GM03348 (cell line): ENCODE data around the gene MEF2A.
A peak's percentile ranks its signal among the peaks of the same experiment; 100 is the strongest.

Experiments
- DNase-seq: peaks from one replicate; pipeline ENCODE4 v3.0.0; 2012; ENCODE audit warnings: low spot score

The MEF2A gene

DNA sequence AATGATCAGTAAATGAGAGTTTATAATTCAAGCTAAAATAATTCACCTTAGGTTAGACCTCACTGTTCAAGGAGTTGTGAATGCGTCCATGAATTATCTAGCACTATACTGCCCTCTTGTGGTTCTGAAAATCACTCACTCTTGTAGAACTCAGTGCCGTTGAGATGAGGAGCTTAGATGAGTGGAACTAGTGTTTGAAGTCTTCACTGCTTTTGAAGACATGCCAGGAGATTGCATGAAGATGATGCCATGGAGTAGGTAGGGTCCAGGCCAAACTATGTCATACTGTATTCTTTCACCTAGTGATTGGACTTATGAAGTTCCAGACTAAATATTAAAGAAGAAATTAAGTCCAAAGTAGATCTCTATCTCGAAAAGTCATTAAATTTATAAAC lies 138.7 kb downstream of the MEF2A start:
- peak; percentile 64 for DNase-seq

DNA sequence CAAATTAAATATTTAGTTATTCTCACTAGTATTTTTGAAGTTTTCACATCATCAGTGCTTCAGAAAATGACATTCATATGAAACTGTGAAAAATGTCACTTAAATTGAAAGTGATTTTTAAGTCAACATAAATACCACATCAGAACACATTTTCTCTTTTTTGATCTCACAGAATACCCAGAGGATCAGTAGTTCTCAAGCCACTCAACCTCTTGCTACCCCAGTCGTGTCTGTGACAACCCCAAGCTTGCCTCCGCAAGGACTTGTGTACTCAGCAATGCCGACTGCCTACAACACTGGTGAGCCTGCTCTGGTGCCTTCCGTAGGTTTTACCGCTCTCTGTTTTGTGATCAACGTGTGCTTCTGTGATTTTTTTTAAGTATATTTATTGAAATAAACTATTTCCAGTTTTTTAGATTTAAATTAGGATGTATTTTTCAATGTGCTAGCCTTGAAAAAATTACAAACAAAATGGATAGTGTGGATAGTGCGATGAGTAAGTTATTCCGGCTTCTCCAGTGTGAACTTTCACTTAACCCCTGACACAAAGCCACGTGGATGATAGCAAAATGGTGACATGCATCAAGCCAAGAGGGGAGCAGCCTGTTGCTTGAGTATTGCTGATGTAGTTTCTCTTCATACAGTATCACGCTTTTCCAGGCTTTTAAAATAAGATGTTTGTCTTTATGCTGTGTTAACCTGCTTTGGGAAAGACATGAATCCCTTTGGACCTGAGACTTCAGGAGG lies 140.9 kb downstream of the MEF2A start:
- DNase-seq, result no peak

DNA sequence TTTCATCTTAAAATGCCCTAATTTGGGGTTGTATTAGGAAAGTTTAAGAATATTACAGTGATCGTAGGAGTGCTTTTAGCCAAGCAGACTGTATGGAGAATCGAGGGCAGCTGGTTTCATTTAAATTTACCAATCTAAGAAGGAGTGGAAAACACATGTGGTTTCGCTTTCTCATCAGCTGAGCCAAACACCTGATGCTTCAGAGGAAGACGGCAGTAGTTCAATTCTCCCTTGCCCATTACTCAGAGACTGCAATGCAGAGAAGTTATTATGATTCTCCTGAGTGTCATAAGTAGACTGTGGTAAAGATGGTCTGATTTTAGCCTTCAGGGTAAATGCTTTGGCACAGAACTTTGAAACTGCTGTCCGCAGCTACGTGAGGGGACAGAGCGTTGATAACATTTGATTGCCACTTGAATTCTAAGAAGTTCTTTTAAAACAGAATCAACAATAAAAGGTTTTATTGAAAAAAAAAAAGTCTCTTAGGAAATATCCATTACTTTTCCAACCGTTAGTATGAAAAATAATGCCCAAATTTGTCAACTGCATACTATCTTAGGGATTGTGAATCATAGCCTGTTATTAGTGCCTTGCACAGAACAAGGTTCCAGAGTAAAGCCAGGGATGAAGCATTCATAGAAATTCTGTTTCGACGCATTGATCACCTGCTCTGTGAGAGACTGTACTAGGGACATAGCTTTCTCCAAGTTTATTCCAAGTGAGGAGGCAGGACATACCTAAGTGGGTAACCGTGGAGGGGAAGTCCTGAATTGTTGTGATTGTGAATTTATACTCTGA lies 141.9 kb downstream of the MEF2A start:
- peak; percentile 58 for DNase-seq

DNA sequence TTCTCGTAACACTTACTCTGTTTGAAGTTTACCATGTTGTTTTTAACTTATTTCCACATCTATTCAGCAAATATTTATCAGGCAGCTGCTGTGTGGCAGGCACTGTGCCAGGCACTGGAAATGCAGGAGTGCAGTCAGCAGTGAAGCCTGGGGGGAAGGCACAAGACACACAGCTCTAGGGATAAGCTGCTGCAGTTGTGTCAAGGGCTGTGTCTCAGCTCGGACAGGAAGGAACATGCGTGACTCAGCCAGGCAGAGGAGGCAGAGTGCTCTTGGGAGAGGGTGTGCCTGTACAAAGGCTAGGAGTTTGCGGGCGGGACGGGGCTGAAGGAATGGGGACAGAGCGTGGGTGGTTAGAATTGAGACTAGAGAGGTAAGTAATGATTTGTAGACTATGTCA lies 142.8 kb downstream of the MEF2A start:
- DNase-seq, result peak; percentile 88

DNA sequence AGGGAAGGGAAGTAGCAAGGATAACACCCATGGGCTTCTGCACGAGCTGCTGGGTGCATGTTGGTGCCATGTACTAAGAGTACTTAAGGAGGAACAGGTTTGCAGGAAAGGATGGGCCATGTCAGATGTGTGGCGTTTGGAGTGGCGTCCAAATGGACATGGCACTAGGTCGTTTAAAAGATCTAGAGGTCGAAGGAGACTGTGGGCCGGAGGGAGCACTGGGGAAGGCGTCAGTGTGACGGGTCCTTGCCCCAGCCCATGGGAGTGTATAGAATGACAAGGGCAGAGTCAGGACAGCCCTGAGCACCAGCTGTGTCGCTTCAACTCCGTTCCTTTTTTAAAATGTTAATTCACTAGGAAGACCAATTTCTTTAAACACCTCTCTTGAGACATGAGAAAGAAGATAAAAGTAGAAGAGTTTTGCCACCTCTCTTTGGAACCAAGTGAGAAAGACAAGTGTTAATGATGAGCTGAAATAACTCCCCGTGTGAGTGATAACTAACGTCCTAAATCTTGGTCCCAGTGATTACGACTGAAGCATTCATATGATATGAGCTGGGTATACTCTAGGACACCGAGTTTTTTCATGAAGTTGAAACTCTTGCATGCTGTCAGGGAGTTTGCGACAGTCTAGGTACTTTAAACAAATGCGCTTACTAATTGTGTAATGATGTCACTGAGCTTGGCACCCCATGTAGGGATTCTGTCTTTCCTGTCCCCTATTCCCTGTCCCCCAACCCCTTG lies 143.6 kb downstream of the MEF2A start:
- no peak for DNase-seq

DNA sequence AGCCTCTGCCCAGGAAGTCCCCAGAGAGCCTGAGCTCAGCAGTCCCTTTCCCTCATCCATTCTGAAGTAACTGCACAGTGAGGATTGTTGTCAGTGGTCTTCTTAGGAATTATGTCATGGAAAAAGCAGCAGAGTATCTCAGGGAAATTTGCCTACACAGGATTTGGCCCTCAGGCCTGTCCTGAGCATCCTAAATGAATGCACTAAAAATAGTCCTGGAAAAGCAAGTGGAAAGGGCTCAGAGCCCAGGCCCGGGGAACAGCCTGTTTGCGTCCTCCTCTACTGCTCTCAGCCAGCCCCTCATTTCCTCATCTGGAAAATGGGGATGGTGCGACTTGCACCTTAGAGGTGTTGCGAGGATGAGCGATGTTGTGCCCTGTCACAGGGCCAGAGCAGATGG lies 145.8 kb downstream of the MEF2A start:
- no peak for DNase-seq

DNA sequence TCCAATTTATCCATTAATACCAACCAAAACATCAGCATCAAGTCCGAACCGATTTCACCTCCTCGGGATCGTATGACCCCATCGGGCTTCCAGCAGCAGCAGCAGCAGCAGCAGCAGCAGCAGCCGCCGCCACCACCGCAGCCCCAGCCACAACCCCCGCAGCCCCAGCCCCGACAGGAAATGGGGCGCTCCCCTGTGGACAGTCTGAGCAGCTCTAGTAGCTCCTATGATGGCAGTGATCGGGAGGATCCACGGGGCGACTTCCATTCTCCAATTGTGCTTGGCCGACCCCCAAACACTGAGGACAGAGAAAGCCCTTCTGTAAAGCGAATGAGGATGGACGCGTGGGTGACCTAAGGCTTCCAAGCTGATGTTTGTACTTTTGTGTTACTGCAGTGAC lies 146.6 kb downstream of the MEF2A start:
- no peak for DNase-seq

DNA sequence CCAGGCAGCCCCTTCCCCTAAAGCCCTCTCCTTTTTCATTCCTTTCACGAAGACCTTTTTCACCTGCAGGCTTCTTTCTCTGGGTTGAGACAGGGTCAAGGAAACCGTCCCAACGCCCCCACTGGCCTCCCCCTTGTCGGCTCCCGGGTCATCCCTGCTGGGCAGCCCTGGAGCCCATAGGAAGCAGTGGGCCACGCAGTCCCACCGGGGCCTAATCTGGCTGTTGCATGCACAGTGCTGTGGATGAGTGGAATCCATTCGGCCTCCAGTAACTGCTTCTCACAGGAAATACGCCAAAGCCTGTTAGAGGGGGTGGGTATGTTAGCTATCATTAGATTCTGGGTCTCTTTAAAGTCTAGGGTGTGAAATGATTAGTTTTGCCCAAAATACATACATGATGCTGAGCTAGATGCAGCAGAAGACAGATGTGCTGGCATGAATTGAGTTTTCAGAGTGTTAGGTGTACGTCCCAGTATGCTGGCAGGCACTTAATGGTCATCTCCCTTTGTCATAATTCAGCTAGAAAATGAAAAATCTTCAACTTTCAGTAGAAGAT lies 150.8 kb downstream of the MEF2A start:
- DNase-seq, result no peak

DNA sequence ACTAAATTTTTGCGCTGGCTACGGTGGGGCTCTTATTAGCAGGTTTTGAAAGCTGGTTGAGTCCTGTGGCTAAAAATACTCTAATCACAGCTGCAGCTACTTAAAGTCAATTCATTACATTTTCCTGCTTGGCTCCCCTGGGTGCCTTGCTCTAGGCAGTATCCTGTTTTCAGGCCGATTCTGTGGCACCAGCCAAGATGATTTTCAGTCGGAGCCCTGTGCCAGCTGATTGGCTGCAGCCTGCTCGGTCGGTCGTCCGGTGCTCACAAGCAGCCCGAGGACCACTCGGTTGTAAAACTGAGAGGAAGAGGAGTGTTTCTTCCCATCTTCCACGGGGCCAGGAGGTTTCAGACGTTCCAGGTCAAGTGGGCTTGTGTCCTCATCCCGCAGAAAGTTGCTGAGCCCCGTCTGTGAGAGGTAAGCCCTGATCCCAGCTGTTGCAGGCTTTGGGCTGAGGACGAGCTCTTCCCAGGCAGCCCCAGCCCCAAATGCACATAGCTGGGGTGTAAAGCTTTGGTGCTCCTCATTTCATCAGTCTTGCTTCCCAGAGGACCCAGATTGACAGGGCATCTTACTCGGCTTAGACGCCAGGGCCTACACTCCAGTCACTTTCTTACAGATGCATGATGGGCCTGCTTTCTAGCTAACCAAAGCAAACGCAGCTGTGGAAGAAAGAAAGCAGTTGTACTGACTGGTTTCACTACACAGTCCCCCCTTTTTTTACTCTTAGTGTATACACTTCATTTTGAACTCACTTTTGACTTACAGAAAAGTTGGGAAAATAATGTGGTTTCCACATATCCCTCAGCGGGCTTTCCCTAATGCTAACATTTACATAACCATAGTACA lies 151.6 kb downstream of the MEF2A start:
- no peak for DNase-seq

DNA sequence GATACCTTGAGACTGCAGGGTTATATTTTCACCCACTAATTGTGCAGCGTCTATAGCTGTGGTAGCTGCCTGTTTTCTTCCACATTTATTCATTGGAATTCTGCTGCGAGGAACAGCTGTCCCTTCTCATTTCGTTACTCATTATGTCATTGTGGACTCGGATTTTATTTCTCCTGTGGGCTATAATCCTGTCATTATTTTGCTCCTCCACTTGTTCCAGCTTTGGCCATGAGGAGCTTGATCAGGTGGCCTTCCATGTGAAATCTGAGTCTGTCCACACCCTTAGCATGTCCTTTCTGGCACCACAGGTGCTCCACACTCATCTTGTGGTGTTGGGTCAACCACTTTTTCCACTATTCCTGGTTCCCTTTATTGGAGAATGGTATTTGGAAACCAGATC lies 152.6 kb downstream of the MEF2A start:
- no peak for DNase-seq

DNA sequence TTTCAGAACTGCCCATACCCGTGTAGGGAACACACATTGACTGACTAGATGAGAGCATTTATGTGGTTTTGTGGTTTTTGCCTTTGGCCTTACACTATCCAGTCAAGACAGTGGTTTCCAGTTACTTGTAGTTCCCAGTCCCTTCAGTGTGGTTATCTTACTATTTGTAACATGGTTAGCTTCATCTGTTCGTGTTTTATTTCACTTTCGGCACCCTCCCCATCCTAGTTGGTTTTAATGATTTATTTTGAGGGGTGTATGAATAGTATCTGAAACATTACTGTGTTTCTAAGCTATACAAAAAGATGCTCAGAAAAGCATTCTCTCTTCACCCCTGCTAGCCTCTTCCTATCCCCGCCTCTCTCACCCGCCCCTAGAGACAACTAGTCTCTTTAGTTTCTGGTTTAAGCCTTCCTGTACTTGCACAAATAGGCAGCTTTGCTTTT lies 153.3 kb downstream of the MEF2A start:
- DNase-seq, result peak; percentile 30

DNA sequence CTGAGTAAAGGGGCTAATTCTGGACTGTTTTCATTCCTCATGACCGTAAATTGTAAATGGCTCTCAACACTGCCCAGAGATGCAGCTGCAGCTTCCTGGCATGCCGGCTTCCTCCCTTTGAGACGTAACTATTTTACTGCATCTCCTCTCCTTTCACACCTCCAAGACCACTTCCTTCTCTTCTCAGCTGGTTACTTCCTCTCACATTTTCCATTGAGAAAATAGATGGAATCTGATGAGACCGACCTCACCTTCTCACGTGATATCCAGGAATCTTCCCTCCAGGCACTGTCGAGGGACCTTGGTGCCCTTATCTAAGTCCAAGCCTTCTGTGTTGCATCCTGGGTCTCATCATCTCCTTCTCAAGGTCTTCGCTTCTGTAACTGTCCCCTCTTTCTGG lies 154.7 kb downstream of the MEF2A start:
- no peak for DNase-seq

DNA sequence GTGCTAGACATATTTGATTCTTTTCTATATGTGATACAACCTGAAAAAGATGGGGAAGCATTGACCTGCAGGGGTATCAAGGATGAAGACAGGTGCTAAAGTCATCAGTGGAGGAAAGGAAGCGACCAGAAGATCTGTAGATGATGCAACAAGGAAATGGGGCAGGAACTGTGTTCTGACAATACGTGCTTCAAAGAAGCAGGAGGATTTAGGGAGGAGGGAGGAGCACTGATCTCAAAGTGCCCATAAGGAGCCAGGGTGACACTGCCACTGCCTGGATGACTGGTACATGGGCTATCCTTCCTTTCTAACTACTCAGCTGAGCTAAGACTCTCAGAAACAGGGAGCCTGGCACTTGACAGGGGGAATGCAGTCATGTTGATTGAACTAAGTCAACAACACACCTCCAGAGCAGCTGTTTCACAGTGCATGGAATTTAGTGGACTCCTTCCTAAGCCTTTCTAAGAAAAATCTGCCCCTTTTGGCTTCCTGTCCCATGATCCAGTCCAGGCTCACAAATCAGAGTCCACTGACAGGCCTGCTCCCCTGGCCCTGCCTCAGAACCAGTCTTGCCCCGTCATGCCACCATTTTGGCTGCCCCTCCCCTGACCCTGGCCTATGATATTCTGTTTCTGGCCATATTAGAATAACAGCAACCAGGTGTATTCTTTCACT lies 155.5 kb downstream of the MEF2A start:
- no peak for DNase-seq

DNA sequence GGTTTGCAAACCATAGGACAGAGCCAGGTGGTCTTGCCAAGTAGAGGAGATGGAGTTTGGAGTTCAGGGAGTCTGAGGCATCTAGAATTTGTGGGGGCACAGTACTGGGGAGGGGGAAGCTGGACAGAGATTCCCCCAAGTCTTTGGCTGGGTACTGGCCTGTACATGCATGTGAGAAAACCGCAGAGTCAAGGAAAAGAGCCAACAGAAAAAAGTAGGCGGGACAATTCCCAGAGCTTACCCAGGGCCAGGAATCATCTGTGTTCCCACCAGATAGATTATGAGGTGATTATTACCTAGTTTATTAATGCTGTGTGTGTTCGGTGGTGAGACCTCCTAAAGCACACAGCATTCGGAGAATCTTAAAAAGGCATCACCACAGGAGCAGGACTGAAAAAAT lies 156.1 kb downstream of the MEF2A start:
- no peak for DNase-seq

DNA sequence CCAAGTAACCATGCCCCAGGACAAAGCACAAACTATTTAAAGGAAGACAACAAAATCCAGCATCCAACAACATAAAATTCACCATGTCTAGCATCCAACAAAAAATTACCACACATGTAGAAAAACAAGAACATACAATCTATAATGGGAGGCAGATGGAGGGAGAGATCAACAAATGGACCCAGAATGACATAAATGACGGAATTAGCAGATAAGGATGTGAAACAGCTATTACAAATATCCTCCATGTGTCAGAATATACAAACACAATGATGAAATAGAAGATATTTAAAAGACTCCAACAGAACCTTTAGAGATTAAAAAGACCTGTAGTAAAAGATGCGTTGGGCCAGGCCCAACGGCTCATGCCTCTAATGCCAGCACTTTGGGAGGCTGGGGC lies 156.6 kb downstream of the MEF2A start:
- no peak for DNase-seq

DNA sequence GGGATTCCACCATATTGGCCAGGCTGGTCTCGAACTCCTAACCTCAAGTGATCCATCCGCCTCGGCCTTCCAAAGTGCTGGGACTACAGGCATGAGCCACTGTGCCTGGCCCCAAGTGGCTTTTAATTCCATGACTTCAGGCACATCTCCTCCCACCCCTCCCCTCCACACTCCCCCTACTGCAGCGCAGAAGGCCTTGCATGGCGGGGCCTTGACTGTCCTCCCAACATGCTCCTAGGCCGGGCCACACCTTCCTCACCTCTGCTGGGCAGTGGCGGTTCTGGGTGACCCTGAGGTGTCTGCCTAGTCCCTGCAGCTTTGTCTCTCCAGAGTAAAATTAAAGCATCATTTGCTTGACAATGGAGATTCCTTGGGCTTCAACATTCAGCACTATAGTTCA lies 160.5 kb downstream of the MEF2A start:
- no peak for DNase-seq

DNA sequence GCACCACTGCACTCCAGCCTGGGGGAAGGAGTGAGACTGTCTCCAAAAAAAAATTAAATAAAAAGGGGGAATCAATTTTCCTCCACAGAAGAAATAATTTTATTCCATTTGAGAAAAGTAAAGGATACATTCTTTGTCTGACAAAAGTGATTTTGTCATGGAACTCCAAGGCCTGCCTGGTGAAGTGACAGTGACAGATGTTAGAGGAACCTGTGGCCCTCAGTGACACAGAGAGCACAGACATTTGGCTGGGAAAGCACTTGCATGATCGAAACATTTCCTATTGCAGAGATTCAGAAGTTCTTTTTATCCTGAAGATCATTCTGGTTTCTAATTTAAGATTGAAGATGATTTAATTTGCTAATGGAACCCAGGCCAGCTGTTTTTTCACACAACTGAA lies 161.5 kb downstream of the MEF2A start:
- DNase-seq, result no peak

DNA sequence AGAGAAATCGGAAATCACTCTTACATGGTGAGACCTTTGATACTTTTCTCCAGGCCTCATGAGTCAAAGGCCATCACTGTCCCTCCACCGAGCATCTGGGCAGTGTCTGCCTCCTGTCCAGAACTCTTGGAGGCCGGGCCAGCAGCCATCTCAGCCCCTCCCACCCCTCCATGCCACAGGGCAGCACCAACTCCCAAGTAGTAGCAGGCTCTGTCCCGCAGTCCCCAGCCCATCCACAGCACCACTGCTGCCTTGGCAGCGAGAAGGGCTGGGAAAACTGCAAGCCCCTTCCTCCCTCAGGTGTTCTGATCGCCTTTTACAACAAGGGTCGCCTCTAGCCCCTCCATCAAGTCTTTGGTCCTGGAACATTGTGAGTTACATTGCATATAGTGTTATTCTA lies 161.9 kb downstream of the MEF2A start:
- DNase-seq, result no peak

DNA sequence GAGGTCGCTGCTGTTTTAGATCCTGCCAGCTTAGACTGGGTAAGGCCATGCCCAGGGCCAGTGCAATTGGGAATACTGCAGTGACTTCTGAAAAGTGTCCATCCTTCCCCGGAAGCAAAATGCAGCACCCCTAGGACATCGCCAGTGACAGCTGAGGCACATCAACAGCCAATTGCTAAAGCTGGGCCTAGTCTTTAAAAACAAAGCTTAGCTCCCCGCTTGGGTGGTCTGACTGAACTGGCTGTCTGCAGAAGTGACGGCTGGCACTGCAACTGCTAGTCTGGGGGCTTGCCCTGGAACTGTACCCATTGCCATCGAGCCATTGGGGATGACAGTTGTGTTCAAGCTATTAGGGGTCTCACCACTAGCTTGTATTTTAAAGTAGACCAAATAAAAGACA lies 163.1 kb downstream of the MEF2A start:
- no peak for DNase-seq

DNA sequence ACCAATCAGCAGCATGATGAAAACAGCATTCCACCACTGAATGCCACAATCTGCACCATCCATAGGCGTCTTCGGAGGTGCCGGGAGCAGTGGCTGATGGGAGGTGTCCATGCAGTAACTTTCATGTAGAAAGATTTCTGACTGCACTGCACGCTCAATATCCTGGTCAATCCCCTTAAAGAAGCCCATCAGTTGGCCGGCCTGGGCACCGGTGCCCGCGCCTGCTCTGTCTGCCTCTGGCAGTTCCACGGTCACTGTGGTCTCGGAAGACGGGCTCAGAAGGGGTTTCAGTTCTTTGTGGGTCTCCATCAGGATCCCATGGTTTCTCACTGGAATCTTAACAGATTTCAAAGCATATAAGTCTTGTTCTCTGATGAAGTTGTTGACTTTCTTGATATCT lies 163.5 kb downstream of the MEF2A start:
- no peak for DNase-seq

DNA sequence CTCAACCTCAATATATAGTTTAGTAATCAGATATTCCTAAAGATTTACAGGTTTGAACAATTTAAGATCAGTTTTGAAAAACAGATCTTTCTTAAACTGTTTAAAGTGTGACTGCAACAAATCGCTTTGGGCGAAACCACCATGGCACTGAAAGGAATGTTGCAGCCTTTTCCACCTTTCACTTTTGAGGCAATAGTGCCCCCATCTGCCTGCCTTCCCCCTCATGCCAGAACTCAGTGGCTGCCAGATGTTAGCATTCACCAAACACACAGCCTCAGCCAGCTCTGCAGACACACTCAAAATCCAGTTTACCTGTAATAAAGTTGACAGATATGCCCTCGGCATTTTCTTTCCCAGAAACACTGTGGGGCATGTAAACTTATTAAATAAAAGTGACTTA lies 164.1 kb downstream of the MEF2A start:
- peak; percentile 62 for DNase-seq
